Liver (tissue), 9 donors: Measurements from ENCODE around the gene FBN3. TPM values are rescaled to one million over a fixed set of nuclear protein-coding genes. Genes with fewer than 3 reads are reported as not detected.

Source experiments
- DNase-seq: peaks from one replicate; pipeline ENCODE4 v3.0.0-alpha.2; 2017; ENCODE audit warnings: low spot score
- H3K27ac ChIP-seq, 2 donors: one replicate each; pipeline ENCODE4 v1.7.0; 2013; ENCODE audit warnings: inconsistent platforms in 2 of 2, low read length in 2 of 2, control low read depth in 1 of 2, low read depth in 1 of 2, mild to moderate bottlenecking in 1 of 2
- H3K27me3 ChIP-seq, 4 donors: one replicate each; pipeline versions ENCODE4 v1.6.1 to v1.7.0; 2013; ENCODE audit warnings: low read length in 3 of 4, inconsistent platforms in 1 of 4, mild to moderate bottlenecking in 1 of 4, moderate library complexity in 1 of 4; ENCODE audit not compliant: control insufficient read depth in 4 of 4, insufficient read depth in 4 of 4
- H3K36me3 ChIP-seq, 4 donors: one replicate each; pipeline versions ENCODE4 v1.6.1 to v1.7.0; 2013; ENCODE audit warnings: low read length in 3 of 4, mild to moderate bottlenecking in 3 of 4, low read depth in 1 of 4, moderate library complexity in 1 of 4; ENCODE audit not compliant: control insufficient read depth in 4 of 4, insufficient read depth in 3 of 4
- H3K4me1 ChIP-seq, 4 donors: one replicate each; pipeline versions ENCODE4 v1.6.1 to v1.7.0; 2013; ENCODE audit warnings: low read length in 3 of 4, mild to moderate bottlenecking in 3 of 4, moderate library complexity in 1 of 4; ENCODE audit not compliant: control insufficient read depth in 4 of 4, insufficient read depth in 4 of 4
- H3K4me3 ChIP-seq, 3 donors: one replicate each; pipeline versions ENCODE4 v1.6.1 to v1.7.0; 2013; ENCODE audit warnings: low read length in 3 of 3, control low read depth in 1 of 3, low read depth in 1 of 3, mild to moderate bottlenecking in 1 of 3
- H3K9ac ChIP-seq, 2 donors: one replicate each; pipeline ENCODE4 v1.7.0; 2013; ENCODE audit warnings: low read length in 2 of 2, mild to moderate bottlenecking in 2 of 2, moderate library complexity in 2 of 2, control low read depth in 1 of 2, low read depth in 1 of 2
- H3K9me3 ChIP-seq, 4 donors: one replicate each; pipeline versions ENCODE4 v1.6.1 to v1.7.0; 2013; ENCODE audit warnings: low read length in 3 of 4; ENCODE audit not compliant: control insufficient read depth in 4 of 4
- EGR1 ChIP-seq, 2 donors: IDR thresholded peaks; 2 replicates each; pipeline ENCODE4 v1.6.1; 2016 to 2018; ENCODE audit warnings: antibody characterized with exemption in 2 of 2, low read depth in 2 of 2
- FOXA1 ChIP-seq: IDR thresholded peaks from 2 replicates; pipeline ENCODE4 v1.6.1; 2016; ENCODE audit warnings: antibody characterized with exemption
- FOXA2 ChIP-seq: IDR thresholded peaks from 2 replicates; pipeline ENCODE4 v1.6.1; 2016; ENCODE audit warnings: antibody characterized with exemption
- GABPA ChIP-seq, 2 donors: IDR thresholded peaks in 1 of 2; conservative IDR thresholded peaks in 1 of 2; 2 replicates each; pipeline ENCODE4 v1.6.1; 2016; ENCODE audit warnings: antibody characterized with exemption in 2 of 2, mild to moderate bottlenecking in 1 of 2, moderate library complexity in 1 of 2
- HNF4A ChIP-seq, 2 donors: conservative IDR thresholded peaks; 2 replicates each; pipeline ENCODE4 v1.6.1; 2016; ENCODE audit warnings: antibody characterized with exemption in 2 of 2, mild to moderate bottlenecking in 2 of 2
- HNF4G ChIP-seq: IDR thresholded peaks from 2 replicates; pipeline ENCODE4 v1.6.1; 2016; ENCODE audit warnings: antibody characterized with exemption
- JUND ChIP-seq, 2 donors: IDR thresholded peaks; 2 replicates each; pipeline ENCODE4 v1.6.1; 2016; ENCODE audit warnings: antibody characterized with exemption in 2 of 2
- RAD21 ChIP-seq, 2 donors: IDR thresholded peaks; 2 replicates each; pipeline ENCODE4 v1.6.1; 2016; ENCODE audit warnings: antibody characterized with exemption in 2 of 2, mild to moderate bottlenecking in 2 of 2
- REST ChIP-seq: IDR thresholded peaks from 2 replicates; pipeline ENCODE4 v1.6.1; 2016; ENCODE audit warnings: antibody characterized with exemption, mild to moderate bottlenecking
- RXRA ChIP-seq, 2 donors: IDR thresholded peaks; 2 replicates each; pipeline ENCODE4 v1.6.1; 2017 to 2018; ENCODE audit warnings: antibody characterized with exemption in 2 of 2, mild to moderate bottlenecking in 1 of 2
- SP1 ChIP-seq: IDR thresholded peaks from 2 replicates; pipeline ENCODE4 v1.6.1; 2018; ENCODE audit warnings: antibody characterized with exemption, mild to moderate bottlenecking
- YY1 ChIP-seq: IDR thresholded peaks from 2 replicates; pipeline ENCODE4 v1.6.1; 2016; ENCODE audit warnings: antibody characterized with exemption, mild to moderate bottlenecking
- ZBTB33 ChIP-seq: IDR thresholded peaks from 2 replicates; pipeline ENCODE4 v1.6.1; 2016; ENCODE audit warnings: antibody characterized with exemption
- WGBS: extraction: QIAGEN DNeasy Blood & Tissue Kit; methylation state at CpG from one replicate; pipeline ENCODE4 v1.1.7; 2013; 5-methylcytosine and 5-hydroxymethylcytosine counted together
- polyA plus RNA-seq, 2 donors: library from polyadenylated mRNA; stranded (reverse) in 1 of 2; unstranded in 1 of 2; fragments of 200-250 nt in 1 of 2; fragments of >200 nt in 1 of 2; fragmentation: Nextera tagmentation in 1 of 2; extraction: Ambion mirVana in 1 of 2; gene quantifications; one replicate each; pipeline versions ENCODE4 v1.2.1 to v1.2.3, GENCODE V29; 2013 to 2015
- total RNA-seq, 2 donors: library from RNA; depleted of rRNA; stranded (reverse); fragments of >200 nt; gene quantifications; one replicate each; pipeline ENCODE4 v1.2.3, GENCODE V29; 2014
- TF ChIP-seq, protein P1 (sequence below): IDR thresholded peaks from 2 replicates; pipeline ENCODE4 v1.6.1; 2016; ENCODE audit warnings: antibody characterized with exemption
- TF ChIP-seq, protein P2 (sequence below): fragments of 150-350 bp; IDR thresholded peaks from 2 replicates; pipeline ENCODE4 v1.5.1; 2017; ENCODE audit warnings: improper control_type of control experiment, low read depth, low read length; ENCODE audit not compliant: missing input control
- donor health status: healthy.
- donor health status: healthy.
- donor health status: healthy.
- donor health status: healthy.
- donor health status: healthy.

The FBN3 gene
- total and polyA plus RNA-seq, 4 donors, result under 0.01 to 0.61 (median 0.08) TPM; not detected in 1

DNA sequence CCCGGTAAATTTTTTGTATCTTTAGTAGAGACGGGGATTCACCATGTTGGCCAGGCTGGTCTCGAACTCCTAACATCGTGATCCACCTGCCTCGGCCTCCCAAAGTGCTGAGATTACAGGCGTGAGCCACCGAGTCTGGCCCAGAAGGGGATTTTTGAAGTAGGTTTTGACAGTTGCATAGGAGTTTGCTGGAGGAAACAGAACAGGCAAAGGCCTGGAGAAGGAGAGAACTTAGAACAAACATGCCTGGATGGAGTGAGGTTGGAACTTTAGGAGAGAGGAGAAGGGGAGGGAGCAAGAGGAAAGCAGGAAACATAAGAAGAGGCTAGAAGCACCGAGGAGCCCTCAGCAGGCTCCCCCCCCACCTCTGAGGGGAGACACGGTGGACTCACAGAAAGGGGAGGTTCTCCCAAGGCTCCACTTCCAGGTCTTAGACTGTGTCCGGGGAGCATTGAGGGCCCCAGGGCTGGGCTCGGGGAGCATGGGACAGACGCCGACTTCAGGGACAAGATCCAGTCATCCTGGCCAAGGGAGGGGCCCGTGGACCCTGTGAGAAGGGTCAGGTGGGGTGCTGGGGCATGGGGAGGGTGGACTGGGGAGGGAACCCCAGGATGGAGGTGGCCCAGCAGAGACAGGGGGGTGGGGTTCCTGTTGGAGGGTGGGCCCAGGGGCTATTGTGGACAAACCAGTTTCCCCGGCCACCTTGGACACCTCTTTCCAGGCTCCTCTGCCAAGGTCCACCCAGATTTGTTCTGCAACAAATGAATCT is 1.8 kb upstream of the FBN3 start:
- no peak overlapping the region for H3K9ac ChIP-seq
- H3K27me3 ChIP-seq, result peaks cover 0 to 9% (median 2%) of the 10 kb centered on the region in 4 donors
- TF ChIP-seq, protein P1, sequence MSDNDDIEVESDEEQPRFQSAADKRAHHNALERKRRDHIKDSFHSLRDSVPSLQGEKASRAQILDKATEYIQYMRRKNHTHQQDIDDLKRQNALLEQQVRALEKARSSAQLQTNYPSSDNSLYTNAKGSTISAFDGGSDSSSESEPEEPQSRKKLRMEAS, result no peak
- no peak for TF ChIP-seq YY1
- TF ChIP-seq, protein P2, sequence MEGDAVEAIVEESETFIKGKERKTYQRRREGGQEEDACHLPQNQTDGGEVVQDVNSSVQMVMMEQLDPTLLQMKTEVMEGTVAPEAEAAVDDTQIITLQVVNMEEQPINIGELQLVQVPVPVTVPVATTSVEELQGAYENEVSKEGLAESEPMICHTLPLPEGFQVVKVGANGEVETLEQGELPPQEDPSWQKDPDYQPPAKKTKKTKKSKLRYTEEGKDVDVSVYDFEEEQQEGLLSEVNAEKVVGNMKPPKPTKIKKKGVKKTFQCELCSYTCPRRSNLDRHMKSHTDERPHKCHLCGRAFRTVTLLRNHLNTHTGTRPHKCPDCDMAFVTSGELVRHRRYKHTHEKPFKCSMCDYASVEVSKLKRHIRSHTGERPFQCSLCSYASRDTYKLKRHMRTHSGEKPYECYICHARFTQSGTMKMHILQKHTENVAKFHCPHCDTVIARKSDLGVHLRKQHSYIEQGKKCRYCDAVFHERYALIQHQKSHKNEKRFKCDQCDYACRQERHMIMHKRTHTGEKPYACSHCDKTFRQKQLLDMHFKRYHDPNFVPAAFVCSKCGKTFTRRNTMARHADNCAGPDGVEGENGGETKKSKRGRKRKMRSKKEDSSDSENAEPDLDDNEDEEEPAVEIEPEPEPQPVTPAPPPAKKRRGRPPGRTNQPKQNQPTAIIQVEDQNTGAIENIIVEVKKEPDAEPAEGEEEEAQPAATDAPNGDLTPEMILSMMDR, result no peak
- TF ChIP-seq RAD21 (IDR thresholded peaks at IDR 0.05), result no peak
- TF ChIP-seq FOXA2, result no peak
- TF ChIP-seq SP1, result no peak
- TF ChIP-seq FOXA1, result no peak
- TF ChIP-seq ZBTB33, result no peak
- no peak for TF ChIP-seq GABPA (IDR thresholded peaks at IDR 0.05 in 1 of 2, conservative IDR thresholded peaks at IDR 0.05 in 1 of 2)
- no peak for TF ChIP-seq HNF4G
- no peak for TF ChIP-seq EGR1 (IDR thresholded peaks at IDR 0.05; ENCODE audit: low read depth in 2 of 2)
- no peak for TF ChIP-seq RXRA (IDR thresholded peaks at IDR 0.05)
- TF ChIP-seq JUND (IDR thresholded peaks at IDR 0.05), result no peak
- TF ChIP-seq REST, result no peak
- TF ChIP-seq HNF4A (conservative IDR thresholded peaks at IDR 0.05), result no peak
- peaks cover 0 to 12% (median 9%) of the 10 kb centered on the region in 4 donors for H3K4me1 ChIP-seq
- WGBS, result 91% methylated on average over 15 of the region's 15 CpGs
- H3K9me3 ChIP-seq, result no peaks in the 10 kb centered on the region
- no peaks in the 10 kb centered on the region for H3K36me3 ChIP-seq
- no peak overlapping the region for H3K4me3 ChIP-seq
- H3K27ac ChIP-seq, result no peak overlapping the region
- DNase-seq, result no peak
